Measurements from ENCODE around the gene PALM2AKAP2.

Gene PALM2AKAP2

GRCh38 chr9:109775516-109775915 is 4.5 kb upstream of the PALM2AKAP2 start:
- no peak for DNase-seq

GRCh38 chr9:109776391-109776790 is 3.6 kb upstream of the PALM2AKAP2 start:
- no peak for DNase-seq

- no peak for DNase-seq
These were observed 545 bp downstream of the PALM2AKAP2 start for GRCh38 chr9:109780453-109781033.

GRCh38 chr9:109781086-109781485 is 1.1 kb downstream of the PALM2AKAP2 start:
- DNase-seq: no peak

- DNase-seq: no peak
These were observed 1.7 kb downstream of the PALM2AKAP2 start for GRCh38 chr9:109781541-109782197.

- DNase-seq: no peak
These were observed 7.7 kb downstream of the PALM2AKAP2 start for GRCh38 chr9:109787735-109788134.

- DNase-seq: no peak
These were observed 9.6 kb downstream of the PALM2AKAP2 start for GRCh38 chr9:109789556-109789955.

GRCh38 chr9:109789971-109790370 is 10.0 kb downstream of the PALM2AKAP2 start:
- DNase-seq: no peak

- DNase-seq: no peak
These were observed 11.1 kb downstream of the PALM2AKAP2 start for GRCh38 chr9:109791003-109791677.

- no peak for DNase-seq
These were observed 11.7 kb downstream of the PALM2AKAP2 start for GRCh38 chr9:109791747-109792146.

- no peak for DNase-seq
These were observed 13.1 kb downstream of the PALM2AKAP2 start for GRCh38 chr9:109792951-109793546.

GRCh38 chr9:109793921-109794320 is 13.9 kb downstream of the PALM2AKAP2 start:
- no peak for DNase-seq

GRCh38 chr9:109794361-109795012 is 14.5 kb downstream of the PALM2AKAP2 start:
- DNase-seq: no peak

GRCh38 chr9:109795613-109796012 is 15.6 kb downstream of the PALM2AKAP2 start:
- DNase-seq: no peak

- DNase-seq: no peak
These were observed 16.1 kb downstream of the PALM2AKAP2 start for GRCh38 chr9:109796078-109796477.

- no peak for DNase-seq
These were observed 17.0 kb downstream of the PALM2AKAP2 start for GRCh38 chr9:109797006-109797405.

GRCh38 chr9:109797509-109797908 is 17.5 kb downstream of the PALM2AKAP2 start:
- DNase-seq: no peak

GRCh38 chr9:109799141-109799540 is 19.1 kb downstream of the PALM2AKAP2 start:
- no peak for DNase-seq

GRCh38 chr9:109799792-109800191 is 19.8 kb downstream of the PALM2AKAP2 start:
- DNase-seq: no peak

- no peak for DNase-seq
These were observed 21.5 kb downstream of the PALM2AKAP2 start for GRCh38 chr9:109801484-109801883.

GRCh38 chr9:109802491-109802890 is 22.5 kb downstream of the PALM2AKAP2 start:
- no peak for DNase-seq

- DNase-seq: no peak
These were observed 25.1 kb downstream of the PALM2AKAP2 start for GRCh38 chr9:109805050-109805449.

- DNase-seq: no peak
These were observed 26.6 kb downstream of the PALM2AKAP2 start for GRCh38 chr9:109806506-109807115.

Data from CD4-positive, alpha-beta T cell treated with Interleukin-10 for 1 hour (primary cell).